Jurkat, Clone E6-1 (cell line): ENCODE measurements around the gene AZIN2.
A peak's percentile ranks its signal among the peaks of the same experiment; 100 is the strongest.

Experiments
- DNase-seq: peaks from one replicate; pipeline ENCODE4 v3.0.0-alpha.2; 2011; ENCODE audit warnings: low read depth, low spot score
- H3K4me3 ChIP-seq: 2 replicates; pipeline ENCODE4 v1.5.1; 2011; ENCODE audit warnings: mild to moderate bottlenecking, low read length, control low read depth, moderate library complexity

Gene AZIN2

GRCh38 chr1:33142483-33143064 is 61.6 kb downstream of the AZIN2 start:
- DNase-seq = no peak
- no peak overlapping the region for H3K4me3 ChIP-seq

GRCh38 chr1:33143176-33143575 is 62.2 kb downstream of the AZIN2 start:
- no peak overlapping the region for H3K4me3 ChIP-seq
- no peak for DNase-seq

- no peak for DNase-seq
- no peak overlapping the region for H3K4me3 ChIP-seq
These were observed 62.7 kb downstream of the AZIN2 start for GRCh38 chr1:33143698-33144097.

- H3K4me3 ChIP-seq = no peak overlapping the region
- DNase-seq = no peak
These were observed 65.0 kb downstream of the AZIN2 start for GRCh38 chr1:33146003-33146402.

GRCh38 chr1:33147275-33147996 is 66.5 kb downstream of the AZIN2 start:
- no peak for DNase-seq

GRCh38 chr1:33147997-33148314 is 67.0 kb downstream of the AZIN2 start:
- DNase-seq = no peak
- H3K4me3 ChIP-seq = no peak overlapping the region

More at GRCh38 chr1:33147275-33147996, 66.5 kb downstream of the AZIN2 start:
- no peak overlapping the region for H3K4me3 ChIP-seq

GRCh38 chr1:33148615-33149014 is 67.7 kb downstream of the AZIN2 start:
- no peak for DNase-seq
- H3K4me3 ChIP-seq = no peak overlapping the region

GRCh38 chr1:33149453-33150190 is 68.7 kb downstream of the AZIN2 start:
- H3K4me3 ChIP-seq = no peak overlapping the region
- no peak for DNase-seq

- no peak for DNase-seq
- H3K4me3 ChIP-seq = no peak overlapping the region
These were observed 69.6 kb downstream of the AZIN2 start for GRCh38 chr1:33150522-33150921.

GRCh38 chr1:33151116-33151515 is 70.2 kb downstream of the AZIN2 start:
- DNase-seq = no peak

GRCh38 chr1:33152685-33153432 is 71.9 kb downstream of the AZIN2 start:
- DNase-seq = peak; percentile 61

More at GRCh38 chr1:33151116-33151515, 70.2 kb downstream of the AZIN2 start:
- H3K4me3 ChIP-seq = no peak overlapping the region

GRCh38 chr1:33153650-33154049 is 72.7 kb downstream of the AZIN2 start:
- no peak overlapping the region for H3K4me3 ChIP-seq
- DNase-seq = no peak

More at GRCh38 chr1:33152685-33153432, 71.9 kb downstream of the AZIN2 start:
- no peak overlapping the region for H3K4me3 ChIP-seq

- no peak overlapping the region for H3K4me3 ChIP-seq
- DNase-seq = no peak
These were observed 75.1 kb downstream of the AZIN2 start for GRCh38 chr1:33155877-33156538.

GRCh38 chr1:33157131-33157530 is 76.2 kb downstream of the AZIN2 start:
- DNase-seq = no peak
- H3K4me3 ChIP-seq = no peak overlapping the region

GRCh38 chr1:33158366-33158765 is 77.4 kb downstream of the AZIN2 start:
- no peak overlapping the region for H3K4me3 ChIP-seq
- no peak for DNase-seq

- no peak for DNase-seq
- H3K4me3 ChIP-seq = no peak overlapping the region
These were observed 78.6 kb downstream of the AZIN2 start for GRCh38 chr1:33159577-33159976.

- no peak for DNase-seq
- no peak overlapping the region for H3K4me3 ChIP-seq
These were observed 80.2 kb downstream of the AZIN2 start for GRCh38 chr1:33161061-33161681.

- H3K4me3 ChIP-seq = no peak overlapping the region
- DNase-seq = no peak
These were observed 81.2 kb downstream of the AZIN2 start for GRCh38 chr1:33162141-33162540.
